SK-N-SH treated with all-trans-retinoic acid at 6 μM for 48 hours (cell line): ENCODE data around the gene ZDHHC11.
"Not testable (repeated sequence)": the region's sequence is repeated elsewhere in the genome, so short reads cannot be mapped to it uniquely, and the experiment has no call there.

Source experiments
- ATAC-seq: fragments of 200-7000 bp; cut with Tn5 transposase; 3 replicates; pipeline ENCODE4 v1.9.1; 2020; ENCODE audit warnings: mild to moderate bottlenecking, moderate library complexity
- BACH2 ChIP-seq: fragments of 250-450 bp; sonication (Bioruptor Pico); IDR thresholded peaks from 2 replicates; pipeline ENCODE4 v1.9.0; 2021; ENCODE audit warnings: mild to moderate bottlenecking, borderline replicate concordance
- ISL1 ChIP-seq: fragments of 250-450 bp; sonication (Bioruptor Pico); IDR thresholded peaks from 2 replicates; pipeline ENCODE4 v2.1.2; 2022; ENCODE audit warnings: mild to moderate bottlenecking, moderate library complexity
- PPARA ChIP-seq: fragments of 250-450 bp; sonication (Bioruptor Pico); IDR thresholded peaks from 2 replicates; pipeline ENCODE4 v1.5.0; 2020; ENCODE audit warnings: mild to moderate bottlenecking, borderline replicate concordance
- RARB ChIP-seq: fragments of 250-450 bp; sonication (Bioruptor Pico); IDR thresholded peaks from 2 replicates; pipeline ENCODE4 v1.8.0; 2021; ENCODE audit warnings: mild to moderate bottlenecking, moderate library complexity
- TOX ChIP-seq: fragments of 250-450 bp; sonication (Bioruptor Pico); IDR thresholded peaks from 2 replicates; pipeline ENCODE4 v1.8.0; 2021; ENCODE audit warnings: mild to moderate bottlenecking, moderate library complexity, borderline replicate concordance
- ZC3H10 ChIP-seq: fragments of 250-450 bp; sonication (Bioruptor Pico); IDR thresholded peaks from 2 replicates; pipeline ENCODE4 v1.5.1; 2021; ENCODE audit warnings: mild to moderate bottlenecking, moderate library complexity
- ZFP30 ChIP-seq: fragments of 450-650 bp; formaldehyde crosslinking; IDR thresholded peaks from 2 replicates; pipeline ENCODE4 v1.5.0; 2022; ENCODE audit warnings: mild to moderate bottlenecking, moderate library complexity
- ZNF70 ChIP-seq: fragments of 450-650 bp; formaldehyde crosslinking; IDR thresholded peaks from 2 replicates; pipeline ENCODE4 v1.5.0; 2020; ENCODE audit warnings: mild to moderate bottlenecking, moderate library complexity

Gene ZDHHC11

DNA sequence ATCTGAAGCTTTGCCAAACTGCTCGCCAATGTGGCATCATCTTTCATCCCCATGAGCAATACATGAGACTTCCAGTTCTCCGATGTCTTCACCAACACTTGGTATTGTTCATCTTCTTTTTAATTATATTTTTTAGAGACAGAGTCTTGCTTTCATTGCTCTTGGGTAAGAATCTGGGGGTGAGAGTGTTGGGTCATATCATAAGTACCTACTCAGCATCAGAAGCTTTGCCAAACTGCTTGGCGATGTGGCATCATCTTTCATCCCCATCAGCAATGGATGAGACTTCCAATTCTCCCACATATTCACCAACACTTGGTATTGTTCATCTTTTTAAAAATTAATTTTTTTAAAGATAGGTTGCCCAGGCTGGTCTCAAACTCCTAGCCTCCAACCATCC lies 35.3 kb downstream of the ZDHHC11 start (continued):
- no peak for TF ChIP-seq RARB
- TF ChIP-seq BACH2 (CRISPR knock-in tag) = no peak
- TF ChIP-seq TOX (CRISPR knock-in tag) = no peak
- no peak for TF ChIP-seq PPARA (CRISPR knock-in tag)
- TF ChIP-seq ZC3H10 (CRISPR knock-in tag) = no peak
- no peak for TF ChIP-seq ISL1 (CRISPR knock-in tag)
- TF ChIP-seq ZFP30 (CRISPR knock-in tag) = no peak

- ATAC-seq = not testable (repeated sequence)
Observed at GRCh38 chr5:813575-813974, 37.2 kb downstream of the ZDHHC11 start.

DNA sequence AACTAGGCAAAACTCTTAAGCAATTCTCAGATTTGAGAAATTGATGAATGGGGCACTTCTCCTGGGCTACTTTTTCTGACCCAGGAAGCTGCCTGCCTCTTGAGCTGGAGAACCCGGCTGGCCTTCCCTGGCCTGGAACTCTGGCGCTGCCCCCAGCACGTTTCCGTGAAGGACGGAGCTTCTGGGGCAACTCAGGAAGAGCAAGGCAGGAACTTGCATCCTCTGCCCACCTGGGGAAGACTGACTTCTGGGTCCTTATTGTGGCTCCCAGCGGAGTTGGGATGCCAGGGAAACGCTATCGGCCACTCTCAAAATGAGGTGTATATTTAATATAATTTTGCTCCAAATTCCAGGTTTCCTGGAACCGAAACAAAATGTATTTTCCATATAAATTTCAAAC lies 39.4 kb downstream of the ZDHHC11 start:
- not testable (repeated sequence) for ATAC-seq

GRCh38 chr5:807719-808514 lies 42.9 kb downstream of the ZDHHC11 start:
- ATAC-seq = peak; percentile 42; the same call in 2 of the 3 replicates

DNA sequence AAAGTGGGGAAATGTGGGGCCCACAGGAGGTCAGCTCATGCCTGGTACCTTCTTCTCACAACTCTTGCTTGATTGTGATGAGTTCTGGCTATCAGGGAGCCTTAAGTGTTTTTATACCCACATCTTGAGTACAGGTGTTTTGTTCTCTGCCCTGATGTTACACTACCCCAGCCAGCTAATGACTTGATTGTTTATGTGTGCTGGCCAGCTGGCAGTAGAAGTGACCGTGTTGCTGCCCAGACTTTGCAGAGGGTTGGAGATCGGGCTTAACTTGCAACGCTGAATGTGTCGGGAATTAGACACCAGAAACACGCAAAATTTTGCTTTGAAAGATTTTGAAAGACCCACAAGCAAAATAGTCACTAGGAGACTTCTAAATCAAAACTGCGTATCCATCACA lies 49.3 kb downstream of the ZDHHC11 start:
- TF ChIP-seq TOX (CRISPR knock-in tag) = no peak
- TF ChIP-seq ZNF70 (CRISPR knock-in tag) = no peak
- no peak for ATAC-seq

DNA sequence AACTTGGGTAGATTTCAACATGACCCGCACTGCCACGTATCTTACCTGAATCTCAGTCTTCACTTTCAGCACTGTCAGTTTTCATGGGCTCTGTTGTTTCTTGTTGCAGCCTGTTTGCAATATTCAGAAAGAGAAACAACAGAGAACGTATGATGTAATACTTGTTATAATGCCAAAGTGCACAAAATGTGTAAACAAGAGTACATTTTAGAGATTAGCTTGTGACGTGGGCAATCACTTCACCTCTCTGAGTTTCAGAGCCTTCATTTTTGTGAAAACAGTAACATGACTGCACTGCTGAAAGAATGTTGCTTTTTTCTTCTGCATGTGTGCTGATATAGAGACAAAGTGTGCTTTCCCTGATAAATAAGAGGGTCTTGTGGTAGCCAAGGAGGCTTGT lies 49.7 kb downstream of the ZDHHC11 start:
- ATAC-seq = not testable (repeated sequence)

GRCh38 chr5:798505-799138 lies 52.2 kb downstream of the ZDHHC11 start:
- ATAC-seq = not testable (repeated sequence)

DNA sequence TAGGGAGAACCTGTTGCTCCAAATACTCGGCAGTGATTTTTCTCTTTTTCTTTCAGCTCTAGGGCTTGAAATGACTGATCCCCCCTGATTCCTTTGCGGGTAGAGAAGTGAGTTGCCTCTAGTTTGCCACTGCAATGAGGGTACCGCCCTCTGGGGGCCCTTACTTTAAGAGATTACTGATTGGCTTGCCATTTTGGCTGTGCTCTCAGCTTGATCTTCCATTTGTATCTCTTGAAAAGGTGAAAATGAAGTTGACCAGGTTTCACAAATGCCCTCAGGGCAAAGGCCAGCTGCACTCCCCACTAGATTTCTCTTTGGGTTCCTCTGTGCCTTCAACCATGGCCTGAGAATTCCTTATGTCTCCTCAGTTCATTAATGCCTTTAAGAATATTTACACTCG lies 52.8 kb downstream of the ZDHHC11 start:
- not testable (repeated sequence) for ATAC-seq

DNA sequence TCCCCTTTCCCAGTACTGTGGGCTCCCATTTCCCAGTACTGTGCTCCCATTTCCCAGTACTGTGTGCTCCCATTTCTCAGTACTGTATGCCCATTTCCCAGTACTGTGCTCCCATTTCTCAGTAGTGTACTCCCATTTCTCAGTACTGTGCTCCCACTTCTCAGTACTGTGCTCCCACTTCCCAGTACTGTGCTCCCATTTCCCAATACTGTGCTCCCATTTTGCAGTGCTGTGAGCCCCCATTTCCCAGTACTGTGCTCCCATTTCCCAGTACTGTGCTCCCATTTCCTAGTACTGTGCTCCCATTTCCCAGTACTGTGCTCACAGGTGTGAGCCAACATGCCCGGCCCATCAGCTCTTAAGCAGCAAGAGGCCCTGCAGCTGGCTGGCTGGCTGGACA lies 54.9 kb downstream of the ZDHHC11 start:
- not testable (repeated sequence) for ATAC-seq

DNA sequence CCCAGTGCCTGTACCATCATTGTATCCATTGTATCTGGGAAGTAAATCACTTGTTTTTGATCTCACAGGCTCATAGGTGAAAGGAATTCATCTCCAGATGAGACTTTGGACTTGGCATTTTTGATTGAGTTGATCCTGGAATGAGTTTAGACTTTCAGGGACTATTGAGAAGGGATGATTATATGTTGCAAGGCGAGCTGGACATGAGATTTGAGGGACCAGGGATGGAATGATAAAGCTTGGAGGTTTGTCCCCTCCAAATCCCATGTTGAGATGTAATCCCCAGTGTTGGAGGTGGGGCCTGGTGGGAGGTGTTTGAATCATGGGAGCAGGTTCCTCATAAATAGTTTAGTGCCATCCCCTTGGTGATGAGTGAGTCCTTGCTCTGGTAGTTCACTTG lies 55.8 kb downstream of the ZDHHC11 start:
- ATAC-seq = not testable (repeated sequence)

- ATAC-seq = not testable (repeated sequence)
Observed at GRCh38 chr5:788703-789102, 62.1 kb downstream of the ZDHHC11 start.

DNA sequence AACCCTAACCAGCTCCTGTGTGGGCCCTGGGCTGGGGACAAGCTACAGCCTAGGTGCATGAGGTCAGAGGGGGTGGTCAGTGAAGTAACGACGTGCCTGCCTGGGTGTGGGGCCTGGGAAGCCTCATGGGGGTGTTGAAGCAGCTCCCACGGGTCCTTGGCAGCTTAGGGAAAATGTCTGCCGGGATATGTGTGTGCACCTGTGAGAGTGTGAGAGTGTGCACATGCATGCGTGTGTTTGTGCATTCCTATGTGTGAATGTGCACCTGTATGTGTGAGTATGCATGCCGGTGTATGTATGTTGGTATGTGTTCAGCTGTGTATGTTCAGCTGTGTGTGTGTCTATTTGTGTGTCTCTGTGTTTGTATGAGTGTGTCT lies 62.9 kb downstream of the ZDHHC11 start:
- not testable (repeated sequence) for ATAC-seq

- ATAC-seq = not testable (repeated sequence)
Observed at GRCh38 chr5:787224-787856, 63.4 kb downstream of the ZDHHC11 start.

DNA sequence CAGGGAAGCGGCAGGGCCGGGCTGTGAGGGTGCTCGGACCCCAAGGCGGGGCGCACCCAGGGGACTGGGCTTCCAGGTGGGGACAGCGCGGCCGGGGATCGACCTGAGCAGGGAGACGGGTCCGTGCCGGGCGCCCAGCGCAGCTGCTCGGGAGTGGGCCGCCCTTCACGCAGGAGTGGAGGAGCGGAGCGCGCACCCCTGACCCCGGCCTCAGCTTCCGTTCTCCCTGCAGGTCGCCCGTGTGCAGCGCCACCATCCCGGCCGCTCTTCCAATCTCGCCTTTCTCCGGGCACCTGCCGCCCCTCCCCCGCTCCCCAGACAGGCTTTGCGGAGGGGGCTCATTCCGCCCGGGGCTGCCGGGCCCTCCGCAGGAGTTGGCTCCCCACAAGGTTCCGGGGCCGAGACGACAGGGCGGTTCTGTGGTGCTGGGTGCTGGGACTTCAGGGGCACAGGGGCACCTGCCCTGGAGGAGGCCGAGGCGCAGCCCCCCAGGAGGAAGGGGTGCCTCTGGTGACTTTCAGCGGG lies 65.5 kb downstream of the ZDHHC11 start:
- peak; percentile 23 for ATAC-seq

DNA sequence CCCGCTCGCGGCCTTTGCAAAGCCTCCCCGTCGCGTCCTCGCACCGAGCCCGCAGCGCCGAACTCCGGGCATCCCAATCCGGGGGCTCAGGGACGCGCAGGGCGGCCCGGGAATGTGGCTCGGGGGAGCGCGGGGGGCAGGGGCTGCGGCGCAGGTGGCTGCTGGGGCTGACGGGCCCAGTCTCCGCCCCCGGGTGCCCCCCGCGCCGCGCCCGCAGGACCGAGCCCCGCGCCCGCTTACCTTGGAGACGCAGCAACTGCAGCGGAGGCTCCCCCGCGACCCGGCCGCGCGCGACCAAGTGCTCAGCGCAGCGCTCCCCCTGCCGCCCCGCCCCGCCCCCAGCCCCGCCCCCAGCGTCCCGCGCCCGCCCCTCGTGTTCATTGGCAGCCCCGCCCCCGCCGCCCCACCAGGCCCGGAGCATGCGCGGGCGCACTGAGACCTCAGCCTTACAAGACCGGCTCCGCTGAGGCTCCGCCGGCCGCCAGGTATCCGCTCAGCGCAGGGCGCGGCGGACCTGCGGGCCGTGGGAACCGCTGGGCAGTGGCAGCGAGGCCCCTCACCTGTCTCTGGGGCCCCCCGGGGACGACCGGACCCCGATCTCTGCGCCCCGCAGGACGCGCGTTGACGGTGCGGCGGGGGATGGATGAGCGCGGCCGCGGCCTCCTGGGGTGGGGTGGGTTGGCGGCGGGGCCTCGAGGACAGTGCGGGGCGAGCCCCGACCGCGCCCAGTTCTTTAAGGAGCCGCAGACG lies 66.2 kb downstream of the ZDHHC11 start, which contains the start of gene ZDHHC11B:
ZDHHC11B (minus strand) TSS at position 302 of the 750 bp plus-strand sequence. CDS start 17,810 bp downstream, outside the sequence.
- peak; percentile 70 for ATAC-seq

GRCh38 chr5:783881-784427 lies 66.8 kb downstream of the ZDHHC11 start:
- peak; percentile 2; the same call in 2 of the 3 replicates for ATAC-seq

- peak; percentile 45 for ATAC-seq
Observed at GRCh38 chr5:783049-783802, 67.6 kb downstream of the ZDHHC11 start.

DNA sequence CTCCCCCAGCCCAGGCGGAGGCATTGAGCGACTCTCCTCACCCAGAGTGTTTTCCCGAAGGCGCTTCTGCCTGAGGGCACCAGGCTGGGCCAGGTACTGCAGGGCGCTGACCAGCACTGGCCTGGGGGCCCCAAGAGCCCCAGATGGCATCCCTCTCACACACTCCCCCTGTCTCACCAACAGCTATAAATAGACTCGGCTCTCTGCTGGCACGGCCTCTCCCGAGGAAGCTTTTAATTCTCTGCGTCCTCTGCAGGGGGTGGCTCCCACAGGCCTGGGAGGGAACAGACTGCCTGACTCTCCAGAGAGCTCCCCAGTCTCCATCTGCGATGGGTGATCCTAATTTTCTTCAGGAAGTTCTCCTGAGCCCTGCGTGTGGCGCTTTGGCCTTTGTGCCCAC lies 68.4 kb downstream of the ZDHHC11 start:
- peak; percentile 1; the same call in 1 of the 3 replicates for ATAC-seq
